Breast epithelium (tissue), 3 donors: ENCODE measurements around the gene DPEP3.

ENCODE experiments used
- CTCF ChIP-seq, 3 donors: fragments of 450-650 bp; IDR thresholded peaks; one replicate each; pipeline ENCODE4 v1.5.1; 2016 to 2017; ENCODE audit warnings: antibody characterized with exemption in 3 of 3, mild to moderate bottlenecking in 3 of 3, moderate library complexity in 3 of 3
- POLR2A ChIP-seq: fragments of 450-650 bp; IDR thresholded peaks from one replicate; pipeline ENCODE4 v1.6.1; 2016; ENCODE audit warnings: antibody characterized with exemption, mild to moderate bottlenecking, moderate library complexity
- POLR2AphosphoS5 ChIP-seq, 3 donors: sonication (generic); formaldehyde crosslinking; IDR thresholded peaks; one replicate each; pipeline ENCODE4 v1.6.1; 2017; ENCODE audit warnings: antibody characterized with exemption in 3 of 3

GRCh38 chr16:68022278-68022727 is 42.0 kb upstream of the DPEP3 start:
- TF ChIP-seq CTCF (IDR thresholded peaks at IDR 0.05) (no peak), POLR2A (no peak), POLR2AphosphoS5 (IDR thresholded peaks at IDR 0.05) (no peak)
